GM12872 (cell line): ENCODE data around the gene LLGL2.

Source experiments
- CTCF ChIP-seq: IDR thresholded peaks from 3 replicates; pipeline ENCODE4 v1.5.1; 2011; ENCODE audit warnings: low read depth, mild to moderate bottlenecking, low read length, moderate library complexity; ENCODE audit not compliant: insufficient read depth

LLGL2 gene

GRCh38 chr17:75535119-75535537 is 9.6 kb downstream of the LLGL2 start:
- no peak for TF ChIP-seq CTCF

GRCh38 chr17:75535871-75536270 is 10.4 kb downstream of the LLGL2 start:
- TF ChIP-seq CTCF, result no peak

DNA sequence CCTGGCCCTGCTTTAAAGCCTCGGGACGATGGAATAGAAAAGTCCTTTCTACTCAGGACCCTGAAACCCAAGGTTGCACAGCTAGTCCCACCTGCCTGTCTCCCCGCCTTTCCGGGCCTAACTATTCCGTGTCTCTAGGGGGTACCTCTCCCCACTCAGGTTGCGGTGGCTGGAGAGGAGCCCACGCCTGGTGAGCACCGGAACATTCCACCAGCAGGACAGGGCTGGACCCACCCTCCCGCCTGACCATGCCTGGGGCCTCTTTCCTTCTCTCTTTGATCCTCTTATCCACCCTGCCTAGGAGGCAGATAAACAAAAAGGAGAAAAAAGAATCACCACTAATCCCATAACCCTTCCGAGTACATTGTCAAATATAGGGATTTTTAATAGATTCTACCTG is 10.9 kb downstream of the LLGL2 start:
- no peak for TF ChIP-seq CTCF

- no peak for TF ChIP-seq CTCF
Measured at GRCh38 chr17:75539967-75540729, 14.7 kb downstream of the LLGL2 start.

GRCh38 chr17:75540923-75541503 is 15.5 kb downstream of the LLGL2 start:
- no peak for TF ChIP-seq CTCF

DNA sequence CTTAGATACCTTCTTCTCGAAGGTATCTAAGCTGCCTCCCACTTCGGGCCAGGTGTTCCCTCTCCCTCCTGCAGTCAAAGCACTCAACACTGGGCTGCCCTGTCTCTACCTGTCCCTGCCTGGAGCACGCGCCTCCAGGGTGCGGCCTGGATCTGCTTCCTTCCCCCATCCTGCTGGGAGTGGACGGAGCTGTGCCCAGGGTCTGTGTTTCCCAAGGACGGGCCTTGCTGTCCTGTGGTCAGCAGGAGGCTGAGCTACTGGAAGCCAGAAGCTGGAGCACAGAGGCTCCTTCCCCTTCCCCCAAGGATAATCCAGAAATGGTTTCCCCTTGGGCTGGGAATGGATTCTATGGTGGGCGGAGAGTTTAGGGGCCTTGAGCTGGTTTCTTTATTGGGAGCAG is 16.7 kb downstream of the LLGL2 start:
- no peak for TF ChIP-seq CTCF

DNA sequence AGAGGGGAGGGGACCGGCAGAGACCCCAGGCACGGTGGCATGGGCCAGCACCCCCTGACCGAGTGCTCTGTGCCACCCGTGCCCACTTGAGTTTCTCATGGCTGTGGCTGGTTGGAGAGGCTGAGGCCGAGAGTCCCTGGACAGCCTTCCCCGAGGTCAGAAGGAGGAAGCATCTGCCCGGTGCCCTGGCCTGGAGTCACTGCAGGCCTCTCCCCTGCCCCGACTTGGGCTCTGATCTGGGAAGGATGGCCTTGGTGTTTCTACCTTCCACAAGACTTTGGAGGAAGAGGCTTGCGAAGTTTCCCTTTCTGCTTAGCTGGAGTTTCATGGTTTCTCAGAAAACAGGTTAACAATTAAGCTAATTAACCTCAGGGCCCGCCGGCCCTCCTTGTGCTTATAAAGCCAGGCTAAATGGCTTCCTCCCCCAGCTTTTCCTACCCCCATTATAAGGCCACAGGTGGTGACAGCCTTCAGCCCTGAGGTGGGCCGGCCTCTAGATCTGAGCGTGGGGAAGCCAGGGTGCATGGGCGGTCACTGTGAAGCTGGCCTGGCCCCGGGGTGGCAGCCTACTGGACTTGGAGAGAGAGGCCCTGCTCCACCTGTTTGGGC is 17.3 kb downstream of the LLGL2 start:
- TF ChIP-seq CTCF, result no peak
